Fibroblast of the aortic adventitia (primary cell): ENCODE results near the gene GAS7. TPM values are rescaled to one million over a fixed set of nuclear protein-coding genes. Genes with fewer than 3 reads are reported as not detected.
A peak's percentile ranks its signal among the peaks of the same experiment; 100 is the strongest.

ENCODE experiments used
- DNase-seq: peaks from one replicate; pipeline ENCODE4 v3.0.0-alpha.2; 2010; ENCODE audit warnings: low read depth
- H3K4me3 ChIP-seq: 2 replicates; pipeline ENCODE4 v1.5.1; 2011; ENCODE audit warnings: low read depth, mild to moderate bottlenecking, control low read depth, low read length, moderate library complexity
- total RNA-seq: library from RNA; depleted of rRNA; stranded (reverse); fragments of >200 nt; gene quantifications from 2 replicates; pipeline ENCODE4 v1.2.3, GENCODE V29; 2012; ENCODE audit warnings: low replicate concordance
- TF ChIP-seq, protein P1 (sequence below): IDR thresholded peaks from 2 replicates; pipeline ENCODE4 v1.5.1; 2011; ENCODE audit warnings: mild to moderate bottlenecking, low read length, control low read depth, inconsistent platforms; ENCODE audit not compliant: insufficient read depth

The GAS7 gene
- total RNA-seq, 1 donor = 7.0 TPM

DNA sequence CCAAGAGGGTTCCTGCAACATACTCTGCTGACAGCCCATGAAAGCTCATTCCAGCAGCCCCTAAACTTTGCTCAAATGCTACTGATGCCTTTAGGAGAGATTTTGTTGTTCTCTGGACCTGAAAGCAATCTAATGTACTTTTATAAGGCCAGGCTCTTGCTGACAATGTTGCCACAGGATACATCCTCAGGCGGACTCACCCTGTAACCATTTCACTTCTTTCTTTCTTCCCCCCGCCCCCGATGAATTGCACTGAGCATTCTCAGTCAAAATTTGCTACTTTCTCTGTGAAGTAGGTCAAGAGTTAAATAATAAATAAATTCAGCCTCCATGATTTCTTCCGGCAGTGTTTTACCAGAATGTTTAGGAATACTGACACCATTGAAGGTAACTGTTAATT lies 1.5 kb downstream of the GAS7 start:
- H3K4me3 ChIP-seq = no peak overlapping the region
- TF ChIP-seq, protein P1, sequence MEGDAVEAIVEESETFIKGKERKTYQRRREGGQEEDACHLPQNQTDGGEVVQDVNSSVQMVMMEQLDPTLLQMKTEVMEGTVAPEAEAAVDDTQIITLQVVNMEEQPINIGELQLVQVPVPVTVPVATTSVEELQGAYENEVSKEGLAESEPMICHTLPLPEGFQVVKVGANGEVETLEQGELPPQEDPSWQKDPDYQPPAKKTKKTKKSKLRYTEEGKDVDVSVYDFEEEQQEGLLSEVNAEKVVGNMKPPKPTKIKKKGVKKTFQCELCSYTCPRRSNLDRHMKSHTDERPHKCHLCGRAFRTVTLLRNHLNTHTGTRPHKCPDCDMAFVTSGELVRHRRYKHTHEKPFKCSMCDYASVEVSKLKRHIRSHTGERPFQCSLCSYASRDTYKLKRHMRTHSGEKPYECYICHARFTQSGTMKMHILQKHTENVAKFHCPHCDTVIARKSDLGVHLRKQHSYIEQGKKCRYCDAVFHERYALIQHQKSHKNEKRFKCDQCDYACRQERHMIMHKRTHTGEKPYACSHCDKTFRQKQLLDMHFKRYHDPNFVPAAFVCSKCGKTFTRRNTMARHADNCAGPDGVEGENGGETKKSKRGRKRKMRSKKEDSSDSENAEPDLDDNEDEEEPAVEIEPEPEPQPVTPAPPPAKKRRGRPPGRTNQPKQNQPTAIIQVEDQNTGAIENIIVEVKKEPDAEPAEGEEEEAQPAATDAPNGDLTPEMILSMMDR = no peak
- no peak for DNase-seq

DNA sequence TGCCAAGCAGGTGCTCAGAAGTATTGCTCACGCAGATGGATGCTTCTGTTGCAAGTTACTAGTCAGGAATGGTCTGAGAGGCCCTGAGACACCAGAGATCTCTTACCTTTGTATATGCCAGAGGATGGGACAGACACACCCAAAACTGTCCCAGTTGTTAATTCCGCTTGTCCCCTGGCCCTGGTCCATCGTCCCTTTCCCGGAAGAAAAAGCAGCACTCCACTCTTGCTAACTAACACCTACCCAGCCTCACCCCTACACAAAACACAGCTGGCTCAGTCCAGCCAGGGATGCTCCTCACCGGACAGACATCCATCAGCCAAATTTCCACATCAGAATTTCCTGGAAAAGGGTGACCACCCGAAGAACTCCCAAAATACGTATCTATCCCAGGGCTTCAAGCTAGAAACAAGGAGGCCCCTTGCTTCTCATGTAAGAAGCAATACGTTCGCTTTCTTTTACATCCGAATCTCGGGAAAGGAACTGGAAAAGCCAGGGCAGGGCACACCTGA lies 2.0 kb downstream of the GAS7 start:
- TF ChIP-seq, protein P1 = no peak
- no peak overlapping the region for H3K4me3 ChIP-seq
- DNase-seq = no peak

DNA sequence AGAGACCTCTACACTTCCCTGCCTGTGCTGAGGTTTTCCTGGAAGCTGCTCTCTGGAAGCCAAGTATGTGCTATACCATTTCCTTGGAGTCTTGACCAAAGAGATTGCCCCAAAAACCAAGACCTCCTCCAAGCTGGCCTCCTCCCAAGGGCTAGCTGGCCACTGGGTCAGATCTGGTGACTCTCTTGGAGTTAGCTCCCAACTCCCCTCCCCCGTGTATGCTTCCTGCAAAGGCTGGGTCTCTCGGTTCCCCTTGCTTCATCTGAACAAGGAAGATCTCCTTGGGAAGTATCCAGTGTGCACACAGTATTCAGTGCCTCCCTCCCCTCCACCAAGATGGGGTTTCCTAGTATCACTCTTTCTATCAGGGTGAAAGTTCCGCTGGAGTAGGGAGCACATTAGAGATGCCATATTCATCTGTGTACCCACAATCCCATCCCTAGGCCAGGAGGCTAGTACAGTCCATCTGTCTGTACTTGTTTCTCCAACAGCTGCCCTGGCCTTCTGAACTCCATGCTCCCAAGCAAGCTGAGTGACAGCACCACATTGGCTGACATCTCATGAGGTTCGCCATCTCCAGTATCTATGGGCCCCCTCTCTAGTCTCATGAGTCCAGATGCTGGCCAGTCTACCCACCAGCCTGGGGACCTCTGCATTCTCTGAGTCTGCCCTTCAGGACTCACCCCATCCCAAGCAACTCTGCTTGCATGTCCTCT lies 3.2 kb downstream of the GAS7 start:
- no peak overlapping the region for H3K4me3 ChIP-seq
- DNase-seq = no peak
- TF ChIP-seq, protein P1 = no peak

DNA sequence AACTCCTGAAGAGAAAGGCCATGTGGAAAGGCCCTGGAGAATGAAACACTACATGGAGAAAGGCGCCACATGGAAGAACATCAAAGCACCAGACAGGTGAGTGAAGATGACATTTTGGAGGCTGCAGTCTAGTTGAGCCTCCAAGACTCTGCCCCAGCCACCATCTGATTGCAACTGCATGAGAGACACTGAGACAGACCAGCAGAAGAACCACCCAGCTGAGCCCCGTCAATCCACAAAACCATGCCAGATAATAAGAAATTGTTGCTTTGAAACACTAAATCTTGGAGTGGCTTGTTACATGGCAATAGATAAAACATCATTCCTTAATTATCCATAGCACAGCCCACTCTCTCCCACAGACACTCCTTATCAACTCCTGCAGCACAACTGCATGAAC lies 4.8 kb downstream of the GAS7 start:
- H3K4me3 ChIP-seq = no peak overlapping the region
- no peak for DNase-seq
- TF ChIP-seq, protein P1 = no peak

DNA sequence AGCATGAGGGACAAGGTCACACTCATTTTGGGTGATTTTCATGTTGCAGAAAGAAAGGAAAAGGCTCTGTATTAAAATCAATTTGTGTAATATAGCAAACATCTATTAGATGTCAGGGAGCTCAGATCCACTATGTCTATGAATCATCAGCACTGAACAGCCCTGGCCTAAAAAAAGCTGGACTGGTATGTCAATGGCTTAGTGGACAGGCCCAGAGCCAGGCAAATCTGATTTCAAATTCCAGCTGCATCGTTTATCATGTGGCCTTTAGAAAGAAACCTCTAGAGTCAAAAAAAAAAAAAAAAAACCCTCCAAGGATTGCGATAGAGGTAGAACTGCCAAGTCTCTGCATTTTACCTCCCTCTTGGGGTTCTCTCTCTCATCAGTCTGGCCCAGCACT lies 5.4 kb downstream of the GAS7 start:
- DNase-seq = peak; percentile 77
- TF ChIP-seq, protein P1 = no peak
- no peak overlapping the region for H3K4me3 ChIP-seq

DNA sequence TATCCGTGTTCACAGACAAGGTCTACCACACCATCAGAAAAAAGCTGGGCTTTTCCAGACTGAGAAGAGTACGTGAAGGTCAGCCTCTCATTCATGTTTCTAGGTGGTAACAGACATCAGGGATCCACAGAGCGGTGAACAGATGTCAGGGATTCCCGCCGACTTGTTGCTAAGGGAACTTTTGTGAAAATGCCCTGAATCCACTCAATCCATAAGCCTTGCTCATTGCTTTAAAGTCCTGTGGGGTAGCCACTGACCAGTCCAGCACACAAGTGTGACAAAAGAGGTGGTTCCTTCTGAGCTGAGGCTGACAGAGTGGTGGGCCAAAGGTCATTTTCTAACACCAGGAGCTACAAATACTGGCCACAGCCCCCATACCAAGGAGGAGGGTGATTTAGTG lies 5.9 kb downstream of the GAS7 start:
- no peak for DNase-seq
- no peak overlapping the region for H3K4me3 ChIP-seq
- TF ChIP-seq, protein P1 = no peak

DNA sequence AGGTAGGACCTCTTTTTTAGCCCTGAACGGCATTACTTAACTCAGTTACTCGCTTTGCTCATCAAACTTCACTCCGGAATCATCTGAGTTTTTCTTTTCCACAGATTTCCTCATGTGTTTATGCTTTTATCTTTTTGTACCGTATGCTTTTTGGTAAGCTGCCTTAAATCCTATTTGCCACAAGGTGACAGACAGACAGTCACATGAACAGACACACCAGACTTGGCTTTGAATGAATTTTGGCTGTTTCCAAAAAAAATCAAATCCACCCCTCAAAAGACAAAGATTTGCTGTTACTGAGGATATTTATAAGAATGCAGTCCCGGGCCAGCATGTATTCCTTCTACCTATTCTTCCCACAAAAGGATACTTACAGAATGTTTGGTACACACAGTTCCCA lies 10.9 kb downstream of the GAS7 start:
- no peak overlapping the region for H3K4me3 ChIP-seq

More for the DNA sequence above, 10.9 kb downstream of the GAS7 start:
- DNase-seq = no peak
- TF ChIP-seq, protein P1 = no peak
